PFSK-1 (cell line): Measurements from ENCODE around the gene SOD1.

Source experiments
- FOXP2 ChIP-seq: optimal IDR thresholded peaks from 2 replicates; pipeline ENCODE3; 2011; ENCODE audit warnings: borderline replicate concordance, control low read depth, inconsistent platforms; ENCODE audit not compliant: insufficient read depth; ENCODE audit errors: extremely low read length, extremely low read depth
- POLR2AphosphoS5 ChIP-seq: IDR thresholded peaks from 2 replicates; pipeline ENCODE4 v1.6.1; 2012; ENCODE audit warnings: low read depth, mild to moderate bottlenecking, control low read depth, low read length, moderate library complexity
- REST ChIP-seq, 2 experiments: IDR thresholded peaks; 2 replicates each; pipeline versions ENCODE4 v1.6.1 to v1.8.0; 2011 to 2012; ENCODE audit warnings: low read depth in 2 of 2, low read length in 2 of 2, control low read depth in 1 of 2, inconsistent platforms in 1 of 2, mild to moderate bottlenecking in 1 of 2, moderate library complexity in 1 of 2; ENCODE audit not compliant: insufficient read depth in 1 of 2
- SIN3A ChIP-seq: IDR thresholded peaks from 2 replicates; pipeline ENCODE4 v1.6.1; 2012; ENCODE audit warnings: mild to moderate bottlenecking, low read length, moderate library complexity, borderline replicate concordance; ENCODE audit not compliant: insufficient read depth
- TAF1 ChIP-seq: IDR thresholded peaks from 2 replicates; pipeline ENCODE4 v1.6.1; 2012; ENCODE audit warnings: low read length, control low read depth, borderline replicate concordance; ENCODE audit not compliant: insufficient read depth

Gene SOD1

GRCh38 chr21:31663584-31664249, 4.2 kb downstream of the SOD1 start:
- TF ChIP-seq REST (IDR thresholded peaks at IDR 0.05; ENCODE audit: insufficient read depth in 1 of 2, low read depth in 2 of 2, low read length in 2 of 2) (no peak), FOXP2 (no peak), SIN3A (no peak), POLR2AphosphoS5 (no peak; the same call in 1 of the 2 replicates), TAF1 (no peak)

GRCh38 chr21:31665397-31665796, 5.9 kb downstream of the SOD1 start:
- peak; percentile 48 for TF ChIP-seq FOXP2
- TF ChIP-seq POLR2AphosphoS5: no peak

- no peak for TF ChIP-seq POLR2AphosphoS5
- no peak for TF ChIP-seq REST (IDR thresholded peaks at IDR 0.05; ENCODE audit: insufficient read depth in 1 of 2, low read depth in 2 of 2, low read length in 2 of 2)
- no peak for TF ChIP-seq TAF1
- TF ChIP-seq SIN3A: no peak
Observed at GRCh38 chr21:31666445-31667010, 7.0 kb downstream of the SOD1 start.

GRCh38 chr21:31667132-31667531, 7.6 kb downstream of the SOD1 start:
- TF ChIP-seq TAF1: no peak
- no peak for TF ChIP-seq REST (IDR thresholded peaks at IDR 0.05; ENCODE audit: insufficient read depth in 1 of 2, low read depth in 2 of 2, low read length in 2 of 2)

GRCh38 chr21:31667639-31668038, 8.1 kb downstream of the SOD1 start:
- TF ChIP-seq TAF1: no peak
- TF ChIP-seq SIN3A: no peak
- TF ChIP-seq POLR2AphosphoS5: no peak
- no peak for TF ChIP-seq REST (IDR thresholded peaks at IDR 0.05; ENCODE audit: insufficient read depth in 1 of 2, low read depth in 2 of 2, low read length in 2 of 2)
- TF ChIP-seq FOXP2: no peak
